Measurements from ENCODE around the gene SLC37A4. TPM values are rescaled to one million over a fixed set of nuclear protein-coding genes. Genes with fewer than 3 reads are reported as not detected.

Gene SLC37A4
- polyA plus RNA-seq, 1 donor (not counting 4 experiments of a cell fraction or from before 2014, with no cell fraction given): 20.2 TPM

GRCh38 chr11:119025978-119026766 is 4.5 kb downstream of the SLC37A4 start:
- no peak for TF ChIP-seq EZH2 (IDR thresholded peaks at IDR 0.05; ENCODE audit: low read length)
- no peak for TF ChIP-seq CTCF (optimal IDR thresholded peaks at IDR 0.05 in 1 of 3, IDR thresholded peaks at IDR 0.05 in 1 of 3, conservative IDR thresholded peaks at IDR 0.05 in 1 of 3; ENCODE audit: extremely low read depth in 1 of 3, insufficient read depth in 2 of 3, low read length in 3 of 3)
- DNase-seq (ENCODE audit: low read depth, low spot score) (no peak), FAIRE-seq (no peak)
- Histone ChIP-seq H3K36me3 (ENCODE audit: control insufficient read depth in 2 of 2, extremely low read depth in 1 of 2, insufficient read depth in 2 of 2, low read length in 2 of 2) (peaks cover 27 to 40% of the 10 kb centered on the region in 2 experiments), H3K27ac (ENCODE audit: control insufficient read depth, insufficient read depth, low read length) (no peak overlapping the region), H3K9ac (ENCODE audit: control insufficient read depth, extremely low read depth, insufficient read depth, low read length) (no peak overlapping the region), H3K9me3 (ENCODE audit: control insufficient read depth, low read depth, low read length) (no peaks in the 10 kb centered on the region), H3K4me3 (ENCODE audit: control insufficient read depth in 2 of 3, extremely low read depth in 1 of 3, insufficient read depth in 2 of 3, low read depth in 1 of 3, low read length in 3 of 3) (no peak overlapping the region), H3K79me2 (ENCODE audit: control insufficient read depth, insufficient read depth, low read length) (peaks cover 15% of the 10 kb centered on the region), H2AFZ (ENCODE audit: control insufficient read depth, low read length) (no peak overlapping the region), H3K9me1 (ENCODE audit: control insufficient read depth, extremely low read depth, insufficient read depth, low read length) (no peaks in the 10 kb centered on the region), H3K4me2 (ENCODE audit: control insufficient read depth, extremely low read depth, insufficient read depth, low read depth, low read length) (no peak overlapping the region), H3K27me3 (ENCODE audit: control insufficient read depth, extremely low read depth, insufficient read depth, low read length) (no peaks in the 10 kb centered on the region), H3K4me1 (ENCODE audit: control insufficient read depth, extremely low read depth, insufficient read depth, low read length) (peaks cover 14% of the 10 kb centered on the region), H4K20me1 (ENCODE audit: control insufficient read depth, extremely low read depth, insufficient read depth, low read length) (no peaks in the 10 kb centered on the region)
- dilution Hi-C loops (cut with MboI; ENCODE audit: extremely low pct_ligation_motif_present, low sequenced_read_pairs): no loop called here

- FAIRE-seq (no peak), DNase-seq (ENCODE audit: low read depth, low spot score) (no peak)
- H3K4me1 ChIP-seq (ENCODE audit: control insufficient read depth, extremely low read depth, insufficient read depth, low read length): peaks cover 14% of the 10 kb centered on the region
- H3K9me3 ChIP-seq (ENCODE audit: control insufficient read depth, low read depth, low read length): no peaks in the 10 kb centered on the region
- no peak for TF ChIP-seq CTCF (optimal IDR thresholded peaks at IDR 0.05 in 1 of 3, IDR thresholded peaks at IDR 0.05 in 1 of 3, conservative IDR thresholded peaks at IDR 0.05 in 1 of 3; ENCODE audit: extremely low read depth in 1 of 3, insufficient read depth in 2 of 3, low read length in 3 of 3)
- TF ChIP-seq EZH2 (IDR thresholded peaks at IDR 0.05; ENCODE audit: low read length): no peak
- H3K36me3 ChIP-seq (ENCODE audit: control insufficient read depth in 2 of 2, extremely low read depth in 1 of 2, insufficient read depth in 2 of 2, low read length in 2 of 2): peaks cover 27 to 40% of the 10 kb centered on the region in 2 experiments
- no peak overlapping the region for H3K4me2 ChIP-seq (ENCODE audit: control insufficient read depth, extremely low read depth, insufficient read depth, low read depth, low read length)
- H3K4me3 ChIP-seq (ENCODE audit: control insufficient read depth in 2 of 3, extremely low read depth in 1 of 3, insufficient read depth in 2 of 3, low read depth in 1 of 3, low read length in 3 of 3): no peak overlapping the region
- H3K9me1 ChIP-seq (ENCODE audit: control insufficient read depth, extremely low read depth, insufficient read depth, low read length): no peaks in the 10 kb centered on the region
- no peak overlapping the region for H3K27ac ChIP-seq (ENCODE audit: control insufficient read depth, insufficient read depth, low read length)
- no peak overlapping the region for H2AFZ ChIP-seq (ENCODE audit: control insufficient read depth, low read length)
- dilution Hi-C loops (cut with MboI; ENCODE audit: extremely low pct_ligation_motif_present, low sequenced_read_pairs): no loop called here
- peaks cover 16% of the 10 kb centered on the region for H3K79me2 ChIP-seq (ENCODE audit: control insufficient read depth, insufficient read depth, low read length)
- no peaks in the 10 kb centered on the region for H4K20me1 ChIP-seq (ENCODE audit: control insufficient read depth, extremely low read depth, insufficient read depth, low read length)
- no peak overlapping the region for H3K9ac ChIP-seq (ENCODE audit: control insufficient read depth, extremely low read depth, insufficient read depth, low read length)
- H3K27me3 ChIP-seq (ENCODE audit: control insufficient read depth, extremely low read depth, insufficient read depth, low read length): no peaks in the 10 kb centered on the region
Observed at GRCh38 chr11:119025541-119025940, 5.1 kb downstream of the SLC37A4 start.
